A549 (cell line): ENCODE measurements around the gene GLIS1. TPM values are rescaled to one million over a fixed set of nuclear protein-coding genes. Genes with fewer than 3 reads are reported as not detected.

ENCODE experiments used
- ATAC-seq, 2 experiments: fragments of 200-7000 bp in 1 of 2; fragments of >200 bp in 1 of 2; cut with Nextera tagmentation in 1 of 2; cut with Tn5 transposase in 1 of 2; 3 replicates each; pipeline versions ENCODE4 v1.8.0 to v1.9.1; 2018 to 2020; ENCODE audit warnings: mild to moderate bottlenecking in 1 of 2, moderate library complexity in 1 of 2
- CTCF ChIA-PET: fragments of 300-600 bp; sonication (Branson Sonifier 250); formaldehyde crosslinking; extraction: SDS; loops from one replicate; lab custom pipeline; 2021; ENCODE audit warnings: antibody characterized with exemption, inconsistent platforms; lab: Yijun Ruan, JAX
- POLR2A ChIA-PET: fragments of 350-600 bp; formaldehyde crosslinking; extraction: SDS; loops from one replicate; lab custom pipeline; 2021; ENCODE audit warnings: antibody characterized with exemption, inconsistent platforms; lab: Yijun Ruan, JAX
- DNase-seq, 2 experiments: peaks; one replicate each; pipeline versions ENCODE4 v3.0.0 to v3.0.0-alpha.2; 2011 to 2016; ENCODE audit warnings: low read depth in 1 of 2, low spot score in 1 of 2
- FAIRE-seq: peaks from 2 replicates; lab custom pipeline; 2011; peaks lifted over from hg19 to GRCh38; lab: Jason Lieb, UNC
- H3K27ac ChIP-seq, 2 experiments: fragments of >200 bp; sonication (Bioruptor Twin); formaldehyde crosslinking; 3 replicates each; pipeline ENCODE4 v1.5.1; 2016 to 2017
- H3K4me1 ChIP-seq: fragments of >200 bp; sonication (Bioruptor Twin); formaldehyde crosslinking; 3 replicates; pipeline ENCODE4 v1.6.1; 2016
- H3K4me2 ChIP-seq: fragments of >200 bp; sonication (Bioruptor Twin); formaldehyde crosslinking; 3 replicates; pipeline ENCODE4 v1.6.1; 2016
- H3K4me3 ChIP-seq: fragments of >200 bp; sonication (Bioruptor Twin); formaldehyde crosslinking; 3 replicates; pipeline ENCODE4 v1.5.1; 2016
- H3K9me3 ChIP-seq: fragments of >200 bp; sonication (Bioruptor Twin); formaldehyde crosslinking; 3 replicates; pipeline ENCODE4 v1.6.1; 2016
- CBX2 ChIP-seq: fragments of 200-600 bp; sonication (generic); IDR thresholded peaks from 2 replicates; pipeline ENCODE4 v1.6.1; 2016; ENCODE audit warnings: low read depth, mild to moderate bottlenecking, borderline replicate concordance
- CBX8 ChIP-seq: fragments of 200-600 bp; sonication (generic); IDR thresholded peaks from 2 replicates; pipeline ENCODE4 v1.6.1; 2016
- CEBPB ChIP-seq, 2 experiments: fragments of >200 bp in 1 of 2; sonication (Bioruptor Twin) in 1 of 2; formaldehyde crosslinking in 1 of 2; IDR thresholded peaks; 2 replicates each; pipeline ENCODE4 v1.6.1; 2012 to 2016
- CHD4 ChIP-seq: fragments of 200-600 bp; sonication (generic); IDR thresholded peaks from 2 replicates; pipeline ENCODE4 v1.6.1; 2016; ENCODE audit warnings: antibody characterized with exemption, mild to moderate bottlenecking, borderline replicate concordance
- EHMT2 ChIP-seq: fragments of 200-600 bp; sonication (generic); IDR thresholded peaks from 2 replicates; pipeline ENCODE4 v1.6.1; 2016; ENCODE audit warnings: antibody characterized with exemption, low read depth, mild to moderate bottlenecking, moderate library complexity
- ESRRA ChIP-seq: fragments of 150-350 bp; IDR thresholded peaks from 2 replicates; pipeline ENCODE4 v1.6.1; 2014; ENCODE audit warnings: mild to moderate bottlenecking, low read length, borderline replicate concordance
- FOSL2 ChIP-seq, 2 experiments: fragments of 450-650 bp in 1 of 2; fragments of >200 bp in 1 of 2; sonication (Bioruptor Twin) in 1 of 2; formaldehyde crosslinking; IDR thresholded peaks; 2 replicates each; pipeline versions ENCODE4 v1.5.0 to v1.6.1; 2016 to 2020; ENCODE audit warnings: mild to moderate bottlenecking in 1 of 2, moderate library complexity in 1 of 2
- HOXA7 ChIP-seq: fragments of 250-450 bp; sonication (Bioruptor Pico); IDR thresholded peaks from 2 replicates; pipeline ENCODE4 v1.5.0; 2020; ENCODE audit warnings: mild to moderate bottlenecking, moderate library complexity
- JUN ChIP-seq, 2 experiments: fragments of >200 bp; sonication (Bioruptor Twin); formaldehyde crosslinking; IDR thresholded peaks; 2 replicates in 1 of 2; 3 replicates in 1 of 2; pipeline ENCODE4 v1.6.1; 2016 to 2017
- JUNB ChIP-seq: fragments of >200 bp; sonication (Bioruptor Twin); formaldehyde crosslinking; IDR thresholded peaks from 2 replicates; pipeline ENCODE4 v1.6.1; 2016
- KDM5A ChIP-seq: fragments of 200-600 bp; sonication (generic); IDR thresholded peaks from 2 replicates; pipeline ENCODE4 v1.6.1; 2016; ENCODE audit warnings: antibody characterized with exemption, mild to moderate bottlenecking
- RAD21 ChIP-seq, 2 experiments: fragments of >200 bp in 1 of 2; sonication (Bioruptor Twin) in 1 of 2; formaldehyde crosslinking in 1 of 2; IDR thresholded peaks in 1 of 2; conservative IDR thresholded peaks in 1 of 2; 2 replicates in 1 of 2; 3 replicates in 1 of 2; pipeline ENCODE4 v1.6.1; 2012 to 2018; ENCODE audit warnings: inconsistent platforms in 1 of 2
- SMC3 ChIP-seq: fragments of >200 bp; sonication (Bioruptor Twin); formaldehyde crosslinking; IDR thresholded peaks from 3 replicates; pipeline ENCODE4 v1.6.1; 2018; ENCODE audit warnings: inconsistent platforms
- SREBF2 ChIP-seq: fragments of 450-650 bp; IDR thresholded peaks from 2 replicates; pipeline ENCODE4 v1.6.1; 2014; ENCODE audit warnings: mild to moderate bottlenecking, moderate library complexity
- TFCP2L1 ChIP-seq: fragments of 250-450 bp; sonication (Bioruptor Pico); IDR thresholded peaks from 2 replicates; pipeline ENCODE4 v1.5.0; 2021; ENCODE audit warnings: mild to moderate bottlenecking
- ZC3H11A ChIP-seq: fragments of 450-650 bp; IDR thresholded peaks from 2 replicates; pipeline ENCODE4 v1.6.1; 2014; ENCODE audit warnings: antibody characterized with exemption, mild to moderate bottlenecking
- ZSCAN20 ChIP-seq: fragments of 250-450 bp; sonication (Bioruptor Pico); IDR thresholded peaks from 2 replicates; pipeline ENCODE4 v1.8.0; 2022; ENCODE audit warnings: mild to moderate bottlenecking, moderate library complexity
- WGBS: methylation state at CpG from one replicate; pipeline ENCODE4 v1.1.6; 2017; ENCODE audit errors: missing lambda C conversion rate; 5-methylcytosine and 5-hydroxymethylcytosine counted together
- polyA plus RNA-seq, 4 experiments: library from polyadenylated mRNA; depleted of rRNA in 3 of 4; stranded (reverse); fragments of >200 nt; fragmentation: RNase III in 1 of 4; extraction: RNeasy Plus Mini Kit Qiagen cat#74134 plus additional on column Dnase treatment in 1 of 4; gene quantifications; 2 replicates in 3 of 4; 3 replicates in 1 of 4; pipeline ENCODE4 v1.2.3, GENCODE V29; 2011 to 2017
- TF ChIP-seq, protein P1 (sequence below): fragments of 150-350 bp; IDR thresholded peaks from 2 replicates; pipeline ENCODE4 v1.6.1; 2014; ENCODE audit warnings: low read depth, mild to moderate bottlenecking, low read length
- TF ChIP-seq, protein P2 (sequence below): fragments of >200 bp; sonication (Bioruptor Twin); formaldehyde crosslinking; IDR thresholded peaks from 2 replicates; pipeline ENCODE4 v1.6.1; 2016
- TF ChIP-seq, protein P3 (sequence below): fragments of 250-450 bp; sonication (Bioruptor Pico); IDR thresholded peaks from 2 replicates; pipeline ENCODE4 v1.5.0; 2020; ENCODE audit warnings: low read depth, mild to moderate bottlenecking, moderate library complexity
- TF ChIP-seq, protein P4 (sequence below): IDR thresholded peaks from 2 replicates; pipeline ENCODE4 v1.6.1; 2012; ENCODE audit warnings: low read depth, borderline replicate concordance
- TF ChIP-seq, protein P5 (sequence below): IDR thresholded peaks from 2 replicates; pipeline ENCODE4 v1.6.1; 2012
- TF ChIP-seq, protein P6 (sequence below): fragments of 250-450 bp; sonication (Bioruptor Pico); IDR thresholded peaks from 2 replicates; pipeline ENCODE4 v1.5.0; 2021; ENCODE audit warnings: mild to moderate bottlenecking, moderate library complexity, borderline replicate concordance

The GLIS1 gene
- polyA plus RNA-seq, 2 of the 4 experiments (the other 2 are of a cell fraction) = 0.04 TPM; not detected in 1

DNA sequence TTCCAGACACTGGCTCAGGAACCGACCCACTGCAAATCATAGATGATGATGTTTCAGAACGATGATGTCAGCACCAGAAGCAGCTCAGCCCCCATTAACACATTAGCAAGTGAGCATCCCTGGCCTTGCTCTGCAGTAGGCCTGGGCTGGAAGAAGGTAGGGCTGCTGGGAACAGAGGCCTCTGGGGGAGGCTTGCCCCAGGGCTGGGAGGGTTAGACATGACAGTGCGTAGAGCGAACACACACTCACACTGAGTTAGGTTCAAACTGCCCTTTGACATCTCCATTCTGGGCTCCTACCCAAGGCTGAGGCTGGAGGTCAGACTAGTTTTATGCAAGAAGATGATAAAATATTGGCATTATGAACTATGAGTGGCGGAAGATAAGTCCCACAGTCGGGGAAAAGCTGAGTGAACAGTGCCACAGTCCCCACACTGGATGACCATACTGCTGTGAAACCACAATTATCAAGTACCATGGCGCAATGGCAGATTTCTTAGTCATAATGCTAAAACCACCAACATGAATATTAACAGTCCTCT, 188.7 kb downstream of the GLIS1 start:
- CTCF ChIA-PET = interaction anchor here (2.2 kb wide), 1 partner anchor 9 kb away, joined by 6 read pairs; no protein-coding TSS in a partner anchor
- H3K9me3 ChIP-seq = no peaks in the 10 kb centered on the region
- no peak overlapping the region for H3K4me3 ChIP-seq
- POLR2A ChIA-PET = no interaction called here
- TF ChIP-seq JUNB (no peak), SMC3 (no peak), FOSL2 (IDR thresholded peaks at IDR 0.05) (no peak), FOSL2 (CRISPR knock-in tag; IDR thresholded peaks at IDR 0.05) (no peak), RAD21 (conservative IDR thresholded peaks at IDR 0.05 in 1 of 2, IDR thresholded peaks at IDR 0.05 in 1 of 2) (no peak), CBX8 (no peak), KDM5A (no peak), TFCP2L1 (no peak), CHD4 (no peak), ZSCAN20 (CRISPR knock-in tag) (no peak), CBX2 (no peak), ZC3H11A (no peak), SREBF2 (no peak)
- TF ChIP-seq, protein P1, sequence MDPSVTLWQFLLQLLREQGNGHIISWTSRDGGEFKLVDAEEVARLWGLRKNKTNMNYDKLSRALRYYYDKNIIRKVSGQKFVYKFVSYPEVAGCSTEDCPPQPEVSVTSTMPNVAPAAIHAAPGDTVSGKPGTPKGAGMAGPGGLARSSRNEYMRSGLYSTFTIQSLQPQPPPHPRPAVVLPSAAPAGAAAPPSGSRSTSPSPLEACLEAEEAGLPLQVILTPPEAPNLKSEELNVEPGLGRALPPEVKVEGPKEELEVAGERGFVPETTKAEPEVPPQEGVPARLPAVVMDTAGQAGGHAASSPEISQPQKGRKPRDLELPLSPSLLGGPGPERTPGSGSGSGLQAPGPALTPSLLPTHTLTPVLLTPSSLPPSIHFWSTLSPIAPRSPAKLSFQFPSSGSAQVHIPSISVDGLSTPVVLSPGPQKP = no peak
- TF ChIP-seq, protein P2, sequence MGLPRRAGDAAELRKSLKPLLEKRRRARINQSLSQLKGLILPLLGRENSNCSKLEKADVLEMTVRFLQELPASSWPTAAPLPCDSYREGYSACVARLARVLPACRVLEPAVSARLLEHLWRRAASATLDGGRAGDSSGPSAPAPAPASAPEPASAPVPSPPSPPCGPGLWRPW = no peak
- 45% methylated on average over 5 of the region's 7 CpGs for WGBS
- H3K27ac ChIP-seq = no peak overlapping the region
- FAIRE-seq = no peak
- DNase-seq = no peak
- no peak overlapping the region for H3K4me2 ChIP-seq
- 0 out of 3 replicates have a peak, but pooled peaks cover 3% of the 10 kb centered on the region for H3K4me1 ChIP-seq
- no peak for ATAC-seq

DNA sequence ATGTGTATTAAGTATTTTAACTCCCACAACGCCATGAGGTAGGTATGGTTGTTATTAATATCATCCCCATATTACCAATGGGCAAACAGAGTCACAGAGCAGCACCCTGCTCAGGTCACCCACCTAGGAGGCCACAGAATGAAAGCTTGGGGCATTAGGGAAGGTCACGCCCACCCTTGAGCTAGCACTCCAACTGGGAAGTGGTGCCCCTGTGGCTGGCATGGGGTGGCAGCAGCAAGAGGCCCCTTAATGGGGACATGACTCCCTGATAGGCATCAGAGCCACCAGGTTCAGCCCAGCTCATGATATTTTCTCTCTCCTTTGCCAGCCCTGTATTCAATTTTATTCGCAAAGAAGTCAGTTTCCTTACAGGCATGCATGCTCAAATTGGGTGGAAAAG, 189.2 kb downstream of the GLIS1 start:
- ATAC-seq (no peak), DNase-seq (no peak), FAIRE-seq (no peak)
- TF ChIP-seq EHMT2 = no peak
- TF ChIP-seq, protein P3, sequence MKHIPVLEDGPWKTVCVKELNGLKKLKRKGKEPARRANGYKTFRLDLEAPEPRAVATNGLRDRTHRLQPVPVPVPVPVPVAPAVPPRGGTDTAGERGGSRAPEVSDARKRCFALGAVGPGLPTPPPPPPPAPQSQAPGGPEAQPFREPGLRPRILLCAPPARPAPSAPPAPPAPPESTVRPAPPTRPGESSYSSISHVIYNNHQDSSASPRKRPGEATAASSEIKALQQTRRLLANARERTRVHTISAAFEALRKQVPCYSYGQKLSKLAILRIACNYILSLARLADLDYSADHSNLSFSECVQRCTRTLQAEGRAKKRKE (CRISPR knock-in tag) = no peak
- no peak for TF ChIP-seq JUN (IDR thresholded peaks at IDR 0.05)
- no peak for TF ChIP-seq CEBPB (IDR thresholded peaks at IDR 0.05)
- TF ChIP-seq, protein P4, sequence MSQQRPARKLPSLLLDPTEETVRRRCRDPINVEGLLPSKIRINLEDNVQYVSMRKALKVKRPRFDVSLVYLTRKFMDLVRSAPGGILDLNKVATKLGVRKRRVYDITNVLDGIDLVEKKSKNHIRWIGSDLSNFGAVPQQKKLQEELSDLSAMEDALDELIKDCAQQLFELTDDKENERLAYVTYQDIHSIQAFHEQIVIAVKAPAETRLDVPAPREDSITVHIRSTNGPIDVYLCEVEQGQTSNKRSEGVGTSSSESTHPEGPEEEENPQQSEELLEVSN = no peak
- no peak for TF ChIP-seq ESRRA
- TF ChIP-seq, protein P5, sequence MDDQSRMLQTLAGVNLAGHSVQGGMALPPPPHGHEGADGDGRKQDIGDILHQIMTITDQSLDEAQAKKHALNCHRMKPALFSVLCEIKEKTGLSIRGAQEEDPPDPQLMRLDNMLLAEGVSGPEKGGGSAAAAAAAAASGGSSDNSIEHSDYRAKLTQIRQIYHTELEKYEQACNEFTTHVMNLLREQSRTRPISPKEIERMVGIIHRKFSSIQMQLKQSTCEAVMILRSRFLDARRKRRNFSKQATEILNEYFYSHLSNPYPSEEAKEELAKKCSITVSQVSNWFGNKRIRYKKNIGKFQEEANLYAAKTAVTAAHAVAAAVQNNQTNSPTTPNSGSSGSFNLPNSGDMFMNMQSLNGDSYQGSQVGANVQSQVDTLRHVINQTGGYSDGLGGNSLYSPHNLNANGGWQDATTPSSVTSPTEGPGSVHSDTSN = no peak
- TF ChIP-seq KDM5A = no peak
- TF ChIP-seq, protein P6, sequence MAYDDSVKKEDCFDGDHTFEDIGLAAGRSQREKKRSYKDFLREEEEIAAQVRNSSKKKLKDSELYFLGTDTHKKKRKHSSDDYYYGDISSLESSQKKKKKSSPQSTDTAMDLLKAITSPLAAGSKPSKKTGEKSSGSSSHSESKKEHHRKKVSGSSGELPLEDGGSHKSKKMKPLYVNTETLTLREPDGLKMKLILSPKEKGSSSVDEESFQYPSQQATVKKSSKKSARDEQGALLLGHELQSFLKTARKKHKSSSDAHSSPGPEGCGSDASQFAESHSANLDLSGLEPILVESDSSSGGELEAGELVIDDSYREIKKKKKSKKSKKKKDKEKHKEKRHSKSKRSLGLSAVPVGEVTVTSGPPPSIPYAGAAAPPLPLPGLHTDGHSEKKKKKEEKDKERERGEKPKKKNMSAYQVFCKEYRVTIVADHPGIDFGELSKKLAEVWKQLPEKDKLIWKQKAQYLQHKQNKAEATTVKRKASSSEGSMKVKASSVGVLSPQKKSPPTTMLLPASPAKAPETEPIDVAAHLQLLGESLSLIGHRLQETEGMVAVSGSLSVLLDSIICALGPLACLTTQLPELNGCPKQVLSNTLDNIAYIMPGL (CRISPR knock-in tag) = no peak
- TF ChIP-seq HOXA7 (CRISPR knock-in tag) = no peak
- H3K9me3 ChIP-seq = no peaks in the 10 kb centered on the region
- H3K4me1 ChIP-seq = 0 out of 3 replicates have a peak, but pooled peaks cover 3% of the 10 kb centered on the region
- ChIA-PET POLR2A (no interaction called here), CTCF (interaction anchor here (0.9 to 2.2 kb wide), 2 partner anchors 8 to 15 kb away, joined by 3 to 6 read pairs; no protein-coding TSS in a partner anchor)
- H3K27ac ChIP-seq = no peak overlapping the region
- 73% methylated on average over 3 of the region's 3 CpGs for WGBS
- no peak overlapping the region for H3K4me3 ChIP-seq
- H3K4me2 ChIP-seq = no peak overlapping the region
